Measurements from ENCODE around the gene MTR.

Gene MTR

GRCh38 chr1:236779312-236779711, 15.8 kb upstream of the MTR start:
- DNase-seq (ENCODE audit: low spot score), result no peak

GRCh38 chr1:236785477-236785876, 9.6 kb upstream of the MTR start:
- DNase-seq (ENCODE audit: low spot score), result no peak

- DNase-seq (ENCODE audit: low spot score), result no peak
Observed at GRCh38 chr1:236786453-236786852, 8.6 kb upstream of the MTR start.

- no peak for DNase-seq (ENCODE audit: low spot score)
Observed at GRCh38 chr1:236794585-236795034, 482 bp upstream of the MTR start.

- DNase-seq (ENCODE audit: low spot score), result peak; percentile 16
Observed at GRCh38 chr1:236795757-236796667, 920 bp downstream of the MTR start.

GRCh38 chr1:236799001-236799400, 3.9 kb downstream of the MTR start:
- DNase-seq (ENCODE audit: low spot score), result no peak

GRCh38 chr1:236800002-236800620, 5.0 kb downstream of the MTR start:
- no peak for DNase-seq (ENCODE audit: low spot score)

- DNase-seq (ENCODE audit: low spot score), result no peak
Observed at GRCh38 chr1:236800623-236801022, 5.5 kb downstream of the MTR start.

- no peak for DNase-seq (ENCODE audit: low spot score)
Observed at GRCh38 chr1:236802264-236802663, 7.2 kb downstream of the MTR start.

GRCh38 chr1:236806634-236807033, 11.5 kb downstream of the MTR start:
- DNase-seq (ENCODE audit: low spot score), result no peak

- no peak for DNase-seq (ENCODE audit: low spot score)
Observed at GRCh38 chr1:236808005-236808404, 12.9 kb downstream of the MTR start.

GRCh38 chr1:236808564-236809130, 13.6 kb downstream of the MTR start:
- DNase-seq (ENCODE audit: low spot score), result no peak

GRCh38 chr1:236809148-236809547, 14.1 kb downstream of the MTR start:
- DNase-seq (ENCODE audit: low spot score), result no peak

- DNase-seq (ENCODE audit: low spot score), result no peak
Observed at GRCh38 chr1:236810018-236810417, 14.9 kb downstream of the MTR start.

- DNase-seq (ENCODE audit: low spot score), result no peak
Observed at GRCh38 chr1:236812334-236813030, 17.4 kb downstream of the MTR start.

- DNase-seq (ENCODE audit: low spot score), result no peak
Observed at GRCh38 chr1:236815941-236816340, 20.8 kb downstream of the MTR start.

- DNase-seq (ENCODE audit: low spot score), result no peak
Observed at GRCh38 chr1:236819856-236820255, 24.8 kb downstream of the MTR start.

GRCh38 chr1:236821091-236821627, 26.1 kb downstream of the MTR start:
- DNase-seq (ENCODE audit: low spot score), result no peak

GRCh38 chr1:236823559-236823958, 28.5 kb downstream of the MTR start:
- DNase-seq (ENCODE audit: low spot score), result no peak

- no peak for DNase-seq (ENCODE audit: low spot score)
Observed at GRCh38 chr1:236829085-236829484, 34.0 kb downstream of the MTR start.

GRCh38 chr1:236830116-236830515, 35.0 kb downstream of the MTR start:
- DNase-seq (ENCODE audit: low spot score), result no peak

GRCh38 chr1:236830560-236830959, 35.5 kb downstream of the MTR start:
- no peak for DNase-seq (ENCODE audit: low spot score)

All from GM03348 (cell line).